ENCODE data around the gene DNASE1. TPM values are rescaled to one million over a fixed set of nuclear protein-coding genes. Genes with fewer than 3 reads are reported as not detected.

Gene DNASE1
- total RNA-seq, 4 donors from 2014 or later = 5.7 to 13.4 (median 9.9) TPM

- intact Hi-C loops (cut with DNase I) = no loop called here
- no peak for TF ChIP-seq POLR2A (IDR thresholded peaks at IDR 0.05)
- no peak for TF ChIP-seq CTCF (IDR thresholded peaks at IDR 0.05)
- Histone ChIP-seq H3K27me3 (no peaks in the 10 kb centered on the region), H3K27ac (no peak overlapping the region), H3K4me1 (no peaks in the 10 kb centered on the region), H3K9me3 (no peaks in the 10 kb centered on the region), H3K4me3 (no peak overlapping the region), H3K36me3 (peaks cover 14 to 94% (median 29%) of the 10 kb centered on the region in 3 donors)
- 89 to 94% methylated on average over 6 to 8 of the region's 13 CpGs for WGBS, 2 donors
- DNase-seq = no peak
Observed at GRCh38 chr16:3673676-3674377, 19.3 kb downstream of the DNASE1 start.

GRCh38 chr16:3674513-3675295, 20.2 kb downstream of the DNASE1 start:
- no peaks in the 10 kb centered on the region for H3K4me1 ChIP-seq
- DNase-seq = no peak
- no peaks in the 10 kb centered on the region for H3K9me3 ChIP-seq
- no peak overlapping the region for H3K4me3 ChIP-seq
- no peak overlapping the region for H3K27ac ChIP-seq
- TF ChIP-seq CTCF (IDR thresholded peaks at IDR 0.05) (no peak), POLR2A (IDR thresholded peaks at IDR 0.05) (no peak)
- H3K27me3 ChIP-seq = no peaks in the 10 kb centered on the region
- peaks cover 14 to 95% (median 29%) of the 10 kb centered on the region in 3 donors for H3K36me3 ChIP-seq
- intact Hi-C loops (cut with DNase I) = no loop called here
- 86 to 94% methylated on average over 10 to 18 of the region's 34 CpGs for WGBS, 2 donors

GRCh38 chr16:3675601-3676130, 21.2 kb downstream of the DNASE1 start:
- Histone ChIP-seq H3K27me3 (no peaks in the 10 kb centered on the region), H3K4me1 (no peaks in the 10 kb centered on the region), H3K9me3 (no peaks in the 10 kb centered on the region), H3K27ac (no peak overlapping the region), H3K4me3 (no peak overlapping the region), H3K36me3 (peaks cover 14 to 100% (median 32%) of the 10 kb centered on the region in 3 donors)
- no peak for DNase-seq
- intact Hi-C loops (cut with DNase I) = no loop called here
- TF ChIP-seq CTCF (IDR thresholded peaks at IDR 0.05) = no peak
- TF ChIP-seq POLR2A (IDR thresholded peaks at IDR 0.05) = no peak
- WGBS, 2 donors = no CpG with 5 or more reads among the region's 24 CpGs

GRCh38 chr16:3677994-3678393, 23.5 kb downstream of the DNASE1 start:
- TF ChIP-seq CTCF (IDR thresholded peaks at IDR 0.05) = no peak
- TF ChIP-seq POLR2A (IDR thresholded peaks at IDR 0.05) = no peak
- no peak for DNase-seq
- H3K27ac ChIP-seq = no peak overlapping the region
- WGBS, 2 donors = 93 to 95% methylated on average over 11 of the region's 11 CpGs
- H3K4me1 ChIP-seq = no peaks in the 10 kb centered on the region
- peaks cover 14 to 98% (median 34%) of the 10 kb centered on the region in 3 donors for H3K36me3 ChIP-seq
- H3K4me3 ChIP-seq = no peak overlapping the region
- no peaks in the 10 kb centered on the region for H3K9me3 ChIP-seq
- no peaks in the 10 kb centered on the region for H3K27me3 ChIP-seq
- intact Hi-C loops (cut with DNase I) = no loop called here

GRCh38 chr16:3681206-3681605, 26.7 kb downstream of the DNASE1 start:
- no peaks in the 10 kb centered on the region for H3K27me3 ChIP-seq
- no peak for TF ChIP-seq POLR2A (IDR thresholded peaks at IDR 0.05)
- no peak for TF ChIP-seq CTCF (IDR thresholded peaks at IDR 0.05)
- H3K36me3 ChIP-seq = peaks cover 20 to 98% (median 21%) of the 10 kb centered on the region in 3 donors
- H3K4me3 ChIP-seq = no peak overlapping the region
- no peaks in the 10 kb centered on the region for H3K4me1 ChIP-seq
- intact Hi-C loops (cut with DNase I) = no loop called here
- no peaks in the 10 kb centered on the region for H3K9me3 ChIP-seq
- H3K27ac ChIP-seq = no peak overlapping the region
- WGBS, 2 donors = 91 to 100% methylated on average over 2 to 3 of the region's 3 CpGs
- no peak for DNase-seq
